Skeletal muscle satellite cell (primary cell): ENCODE results near the gene GLIS1.

ENCODE experiments used
- H3K27me3 ChIP-seq: 2 replicates; pipeline ENCODE4 v1.7.0; 2013; ENCODE audit warnings: low read length; ENCODE audit not compliant: control insufficient read depth, insufficient read depth
- H3K36me3 ChIP-seq: 2 replicates; pipeline ENCODE4 v1.7.0; 2013; ENCODE audit warnings: mild to moderate bottlenecking, control low read depth, low read length; ENCODE audit not compliant: insufficient read depth
- H3K4me1 ChIP-seq: 2 replicates; pipeline ENCODE4 v1.7.0; 2013; ENCODE audit warnings: low read length; ENCODE audit not compliant: control insufficient read depth, insufficient read depth
- H3K4me2 ChIP-seq: 2 replicates; pipeline ENCODE4 v1.7.0; 2013; ENCODE audit warnings: mild to moderate bottlenecking, low read length
- H3K4me3 ChIP-seq: 2 replicates; pipeline ENCODE4 v1.7.0; 2013; ENCODE audit warnings: low read length
- H3K9ac ChIP-seq: 2 replicates; pipeline ENCODE4 v1.7.0; 2013; ENCODE audit warnings: mild to moderate bottlenecking, low read depth, low read length, moderate library complexity
- H3K9me3 ChIP-seq: replicated peaks from 2 replicates; pipeline ENCODE4 v1.7.0; 2013; ENCODE audit warnings: mild to moderate bottlenecking, control low read depth, low read length

GLIS1 gene

DNA sequence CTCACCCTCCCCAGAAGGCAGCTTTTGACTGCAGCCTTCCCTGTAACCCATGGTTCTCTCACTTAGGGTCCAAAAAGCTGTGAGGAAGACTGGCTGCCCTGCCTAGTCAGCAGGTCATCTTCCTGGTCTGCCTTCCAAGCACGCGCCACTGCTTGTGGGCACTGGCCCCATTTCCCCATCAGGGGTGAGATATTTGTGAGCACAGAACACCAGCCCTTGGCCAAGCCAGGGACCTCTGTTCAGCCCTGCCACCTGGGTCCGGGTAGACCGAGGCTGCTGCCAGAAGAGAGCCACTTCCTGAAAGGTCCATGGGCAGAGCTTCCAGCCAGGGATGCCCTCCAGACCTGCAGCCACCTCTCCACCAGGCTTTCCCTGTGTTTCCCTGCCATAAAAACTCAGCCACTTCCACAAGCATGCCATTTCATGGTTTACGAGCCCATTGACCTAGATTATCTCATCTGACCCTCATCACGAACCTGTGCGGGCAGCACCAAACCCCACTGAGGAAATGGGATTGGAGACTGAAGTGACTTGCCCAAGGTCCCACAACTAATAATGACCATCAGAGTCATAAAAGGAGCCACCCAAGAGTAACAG lies 40.5 kb downstream of the GLIS1 start:
- H3K9me3 ChIP-seq, result no peaks in the 10 kb centered on the region
- H3K4me3 ChIP-seq, result no peak overlapping the region
- peak overlapping the region; percentile 2 for H3K4me2 ChIP-seq
- peaks cover 12% of the 10 kb centered on the region for H3K4me1 ChIP-seq
- no peaks in the 10 kb centered on the region for H3K27me3 ChIP-seq
- peaks cover 3% of the 10 kb centered on the region for H3K36me3 ChIP-seq
- no peak overlapping the region for H3K9ac ChIP-seq

- Histone ChIP-seq H3K4me2 (peak overlapping the region; percentile 2), H3K36me3 (peaks cover 3% of the 10 kb centered on the region), H3K27me3 (no peaks in the 10 kb centered on the region), H3K4me3 (no peak overlapping the region), H3K9me3 (no peaks in the 10 kb centered on the region), H3K9ac (no peak overlapping the region), H3K4me1 (peaks cover 13% of the 10 kb centered on the region)
Observed at GRCh38 chr1:53697721-53698383, 41.1 kb downstream of the GLIS1 start.

GRCh38 chr1:53696990-53697389 lies 42.0 kb downstream of the GLIS1 start:
- peaks cover 3% of the 10 kb centered on the region for H3K36me3 ChIP-seq
- H3K4me1 ChIP-seq, result peaks cover 13% of the 10 kb centered on the region
- H3K9ac ChIP-seq, result no peak overlapping the region
- H3K27me3 ChIP-seq, result no peaks in the 10 kb centered on the region
- H3K9me3 ChIP-seq, result no peaks in the 10 kb centered on the region
- H3K4me2 ChIP-seq, result no peak overlapping the region
- H3K4me3 ChIP-seq, result no peak overlapping the region

- H3K9ac ChIP-seq, result no peak overlapping the region
- H3K4me3 ChIP-seq, result no peak overlapping the region
- no peaks in the 10 kb centered on the region for H3K9me3 ChIP-seq
- no peaks in the 10 kb centered on the region for H3K27me3 ChIP-seq
- H3K4me2 ChIP-seq, result no peak overlapping the region
- H3K36me3 ChIP-seq, result peaks cover 3% of the 10 kb centered on the region
- peaks cover 13% of the 10 kb centered on the region for H3K4me1 ChIP-seq
Observed at GRCh38 chr1:53696571-53696970, 42.4 kb downstream of the GLIS1 start.

DNA sequence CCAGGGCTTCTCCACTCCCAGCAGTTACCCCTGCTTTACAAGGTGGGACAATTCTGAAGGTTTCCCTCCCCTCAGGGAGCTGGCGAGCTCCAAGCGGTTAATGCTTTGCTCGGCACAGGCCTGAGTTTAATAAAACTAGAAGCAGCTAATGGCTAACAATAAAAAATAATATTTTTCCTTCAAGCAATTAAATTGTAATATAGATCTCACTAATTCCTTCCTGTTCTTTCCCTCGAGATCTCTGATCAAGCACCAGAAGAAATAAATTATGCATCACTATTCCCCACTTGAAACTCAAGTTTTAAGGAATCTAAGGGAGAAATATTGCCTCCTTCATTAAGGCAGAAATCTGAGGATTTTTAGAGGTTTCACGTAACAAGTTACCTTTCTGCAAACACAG lies 42.9 kb downstream of the GLIS1 start:
- Histone ChIP-seq H3K27me3 (no peaks in the 10 kb centered on the region), H3K4me1 (peaks cover 13% of the 10 kb centered on the region), H3K9ac (no peak overlapping the region), H3K4me3 (no peak overlapping the region), H3K9me3 (no peaks in the 10 kb centered on the region), H3K4me2 (no peak overlapping the region), H3K36me3 (peaks cover 3% of the 10 kb centered on the region)

- no peaks in the 10 kb centered on the region for H3K9me3 ChIP-seq
- H3K9ac ChIP-seq, result no peak overlapping the region
- no peak overlapping the region for H3K4me3 ChIP-seq
- peaks cover 5% of the 10 kb centered on the region for H3K36me3 ChIP-seq
- H3K4me2 ChIP-seq, result no peak overlapping the region
- H3K27me3 ChIP-seq, result no peaks in the 10 kb centered on the region
- peaks cover 13% of the 10 kb centered on the region for H3K4me1 ChIP-seq
Observed at GRCh38 chr1:53695116-53695515, 43.8 kb downstream of the GLIS1 start.

DNA sequence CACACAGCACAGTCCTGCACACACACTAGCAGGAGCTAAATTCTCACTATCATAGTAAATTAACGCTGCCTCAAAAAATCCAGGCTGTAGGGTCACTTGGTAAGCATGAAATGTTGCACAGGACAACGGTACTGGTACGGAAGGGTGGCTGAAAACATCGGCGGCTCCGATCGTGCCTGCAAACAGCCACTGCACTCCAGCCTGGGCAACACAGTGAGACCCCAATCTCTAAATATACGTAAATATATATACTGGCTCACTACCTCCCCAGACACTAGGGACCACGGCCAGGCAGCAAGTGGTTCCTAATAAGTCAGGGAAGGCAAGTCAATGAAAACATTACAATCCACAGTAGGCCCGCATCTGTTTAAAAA lies 44.3 kb downstream of the GLIS1 start:
- H3K27me3 ChIP-seq, result no peaks in the 10 kb centered on the region
- peaks cover 13% of the 10 kb centered on the region for H3K4me1 ChIP-seq
- H3K4me2 ChIP-seq, result no peak overlapping the region
- H3K4me3 ChIP-seq, result no peak overlapping the region
- no peak overlapping the region for H3K9ac ChIP-seq
- peaks cover 9% of the 10 kb centered on the region for H3K36me3 ChIP-seq
- H3K9me3 ChIP-seq, result no peaks in the 10 kb centered on the region

GRCh38 chr1:53693773-53694717 lies 44.9 kb downstream of the GLIS1 start:
- H3K9me3 ChIP-seq, result no peaks in the 10 kb centered on the region
- H3K9ac ChIP-seq, result no peak overlapping the region
- peaks cover 9% of the 10 kb centered on the region for H3K36me3 ChIP-seq
- peaks cover 13% of the 10 kb centered on the region for H3K4me1 ChIP-seq
- no peak overlapping the region for H3K4me3 ChIP-seq
- no peak overlapping the region for H3K4me2 ChIP-seq
- H3K27me3 ChIP-seq, result no peaks in the 10 kb centered on the region

DNA sequence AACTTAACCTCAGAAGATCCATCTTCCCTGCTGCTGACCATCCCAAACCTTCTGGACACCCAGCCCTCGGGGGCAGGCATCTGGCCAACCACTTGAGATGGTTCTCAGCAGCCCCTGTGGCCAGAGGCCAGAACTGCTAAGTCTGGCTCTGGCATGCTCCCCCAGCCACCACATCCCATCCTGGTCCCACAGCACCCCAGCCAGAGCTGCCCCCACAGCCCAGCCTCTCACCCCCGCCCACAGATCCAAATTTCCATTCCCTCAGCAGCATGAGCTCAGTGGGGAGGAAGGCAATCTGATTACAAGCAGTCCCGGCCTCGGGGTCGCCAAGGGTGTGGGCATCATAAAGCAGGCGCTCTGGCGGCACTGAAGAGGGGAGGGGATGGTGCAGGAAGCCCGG lies 45.6 kb downstream of the GLIS1 start:
- Histone ChIP-seq H3K4me2 (no peak overlapping the region), H3K9me3 (no peaks in the 10 kb centered on the region), H3K36me3 (peaks cover 9% of the 10 kb centered on the region), H3K4me1 (peaks cover 9% of the 10 kb centered on the region), H3K27me3 (no peaks in the 10 kb centered on the region), H3K9ac (no peak overlapping the region), H3K4me3 (no peak overlapping the region)

GRCh38 chr1:53691326-53691725 lies 47.6 kb downstream of the GLIS1 start:
- Histone ChIP-seq H3K4me3 (no peak overlapping the region), H3K4me2 (no peak overlapping the region), H3K9ac (no peak overlapping the region), H3K36me3 (peaks cover 9% of the 10 kb centered on the region), H3K4me1 (peaks cover 13% of the 10 kb centered on the region), H3K9me3 (no peaks in the 10 kb centered on the region), H3K27me3 (no peaks in the 10 kb centered on the region)

DNA sequence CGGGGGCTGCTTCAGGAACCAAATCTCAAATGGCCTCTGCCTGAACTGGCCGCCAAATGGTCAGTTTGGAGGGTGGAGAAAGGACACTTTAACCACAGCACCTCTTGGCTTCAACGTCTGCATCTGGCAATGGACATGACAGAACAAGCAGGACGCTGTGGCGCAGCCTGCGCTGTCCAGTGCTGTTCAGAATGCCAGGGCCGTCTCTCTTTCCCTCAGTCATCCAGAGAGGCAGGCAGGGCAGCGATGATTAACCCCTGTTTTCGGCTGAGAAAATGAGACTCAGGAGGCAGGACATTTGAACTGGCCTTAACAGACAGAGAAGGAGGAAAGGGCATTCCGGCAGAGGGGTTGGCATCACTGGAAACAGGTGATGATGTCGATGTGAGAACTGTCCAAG lies 48.6 kb downstream of the GLIS1 start:
- H3K36me3 ChIP-seq, result peaks cover 9% of the 10 kb centered on the region
- H3K4me2 ChIP-seq, result no peak overlapping the region
- H3K9ac ChIP-seq, result no peak overlapping the region
- no peaks in the 10 kb centered on the region for H3K27me3 ChIP-seq
- no peak overlapping the region for H3K4me3 ChIP-seq
- peaks cover 22% of the 10 kb centered on the region for H3K4me1 ChIP-seq
- no peaks in the 10 kb centered on the region for H3K9me3 ChIP-seq
